Embryonic facial prominence (tissue), 1 donor: ENCODE results near the gene GFAP.

Experiments
- DNase-seq: peaks from one replicate; pipeline ENCODE4 v3.0.0-alpha.2; 2016; ENCODE audit errors: extremely low spot score

GFAP gene

DNA sequence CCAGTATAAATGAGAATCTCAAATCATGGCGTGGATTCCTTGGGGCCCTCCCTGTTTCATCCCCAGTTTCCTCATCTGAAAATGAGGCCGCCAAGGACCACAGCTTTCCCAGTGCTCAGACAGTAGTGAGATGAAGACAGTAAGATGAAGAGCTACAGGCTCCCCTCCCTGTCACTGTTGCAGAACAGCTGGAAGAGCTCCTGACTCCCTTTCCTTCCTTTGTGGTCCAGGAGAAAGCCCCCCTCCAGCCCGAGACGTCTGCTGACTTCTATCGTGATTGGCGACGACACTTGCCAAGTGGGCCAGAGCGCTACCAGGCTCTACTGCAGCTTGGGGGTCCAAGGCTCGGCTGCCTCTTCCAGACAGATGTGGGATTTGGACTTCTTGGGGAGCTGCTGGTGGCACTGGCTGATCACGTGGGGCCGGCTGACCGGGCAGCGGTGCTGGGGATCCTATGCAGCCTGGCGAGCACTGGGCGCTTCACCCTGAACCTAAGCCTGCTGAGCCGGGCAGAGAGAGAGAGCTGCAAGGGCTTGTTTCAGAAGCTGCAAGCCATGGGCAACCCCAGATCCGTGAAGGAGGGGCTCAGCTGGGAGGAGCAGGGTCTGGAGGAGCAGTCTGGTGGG is 13.1 kb downstream of the GFAP start:
- no peak for DNase-seq

DNA sequence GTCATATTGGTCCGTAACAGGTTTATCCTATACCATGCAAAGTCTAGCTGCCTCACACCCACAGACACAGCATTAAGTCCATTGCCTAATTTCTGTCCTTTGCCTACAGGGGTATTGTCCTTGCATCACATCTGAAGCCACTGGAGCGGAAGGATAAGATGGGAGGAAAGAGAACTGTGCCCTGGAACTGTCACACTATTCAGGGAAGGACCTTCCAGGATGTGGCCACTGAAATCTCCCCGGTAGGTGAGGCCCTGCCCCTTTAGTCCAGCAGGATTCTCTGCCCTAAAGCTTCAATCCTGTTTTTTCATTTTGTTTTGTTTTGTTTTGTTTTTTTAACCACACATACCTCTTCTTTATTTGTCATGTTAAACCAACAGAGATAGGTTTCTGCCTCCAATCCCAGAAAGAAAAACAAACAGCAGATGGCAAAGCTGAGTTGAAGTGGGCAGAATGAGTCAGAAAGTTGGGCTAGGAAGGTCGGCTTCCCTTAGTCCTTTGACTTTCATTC is 13.8 kb downstream of the GFAP start:
- DNase-seq: no peak

DNA sequence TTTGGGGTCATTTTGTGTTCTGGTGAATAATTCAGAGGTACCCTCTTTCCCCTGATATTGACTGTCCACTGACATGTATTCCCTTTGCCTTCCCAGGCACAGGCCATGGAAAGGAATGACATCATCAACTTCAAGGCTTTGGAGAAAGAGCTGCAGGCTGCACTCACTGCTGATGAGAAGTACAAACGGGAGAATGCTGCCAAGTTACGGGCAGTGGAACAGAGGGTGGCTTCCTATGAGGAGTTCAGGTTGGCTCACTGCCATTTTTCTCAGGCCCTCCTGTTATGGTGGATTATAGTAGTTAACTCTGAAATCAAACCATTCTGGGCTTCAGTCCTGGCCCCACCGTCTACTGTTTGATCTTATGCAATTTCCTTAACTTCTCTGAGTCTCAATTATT is 14.4 kb downstream of the GFAP start:
- DNase-seq: no peak

DNA sequence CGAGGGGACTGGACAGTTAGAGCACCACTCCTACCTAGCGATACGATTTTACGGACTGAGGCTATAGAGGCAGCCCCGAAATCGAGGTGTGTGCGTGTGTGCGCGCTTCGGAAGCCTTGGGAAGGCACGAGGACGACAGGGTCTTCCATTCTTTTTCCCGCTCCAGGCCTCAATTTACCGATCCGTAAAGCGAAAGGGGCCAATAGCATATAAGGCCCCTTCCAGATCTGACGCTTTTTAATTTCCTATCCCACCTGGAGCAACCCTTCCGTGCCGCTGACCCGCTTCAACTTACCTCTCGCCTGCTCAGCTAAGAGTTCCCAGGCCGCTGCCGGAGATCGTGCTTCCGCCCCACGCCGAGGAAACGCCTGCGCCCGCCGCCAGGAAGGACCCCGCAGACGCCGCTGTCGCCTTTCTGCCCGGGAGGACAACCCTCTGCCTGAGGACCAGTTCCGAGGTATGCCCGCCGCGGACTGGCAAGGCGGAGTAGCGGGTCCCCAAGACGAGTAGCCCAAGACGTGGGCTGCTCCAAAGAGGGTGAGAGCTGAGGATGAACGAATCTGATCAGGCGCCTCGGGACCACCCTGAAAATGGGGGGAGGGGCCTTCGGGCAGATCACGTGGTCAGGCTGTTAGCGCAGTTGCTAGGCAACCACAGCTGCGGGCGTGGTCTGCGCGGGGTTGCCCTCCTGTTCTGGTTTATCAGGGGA is 16.1 kb downstream of the GFAP start, which contains the start of gene EFTUD2:
TSS of gene EFTUD2 (minus strand) at position 372 of the 709 bp plus-strand sequence. CDS start 4,924 bp downstream, outside the sequence.
- DNase-seq: peak; percentile 90

DNA sequence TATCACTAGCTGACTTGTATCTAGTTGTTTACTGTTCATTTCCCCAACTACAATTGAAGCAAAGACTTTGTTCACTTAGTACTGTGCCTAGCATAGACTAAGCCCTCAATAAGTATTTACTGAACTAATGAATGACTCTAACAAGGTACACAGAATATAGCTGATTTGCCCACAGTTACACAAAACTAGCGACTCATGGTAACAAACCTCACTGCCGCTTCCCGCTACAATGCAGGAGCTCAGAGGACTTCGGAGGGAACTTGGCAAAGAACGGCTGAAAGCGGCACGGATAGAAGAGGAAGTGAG is 16.6 kb downstream of the GFAP start:
- DNase-seq: peak; percentile 14

DNA sequence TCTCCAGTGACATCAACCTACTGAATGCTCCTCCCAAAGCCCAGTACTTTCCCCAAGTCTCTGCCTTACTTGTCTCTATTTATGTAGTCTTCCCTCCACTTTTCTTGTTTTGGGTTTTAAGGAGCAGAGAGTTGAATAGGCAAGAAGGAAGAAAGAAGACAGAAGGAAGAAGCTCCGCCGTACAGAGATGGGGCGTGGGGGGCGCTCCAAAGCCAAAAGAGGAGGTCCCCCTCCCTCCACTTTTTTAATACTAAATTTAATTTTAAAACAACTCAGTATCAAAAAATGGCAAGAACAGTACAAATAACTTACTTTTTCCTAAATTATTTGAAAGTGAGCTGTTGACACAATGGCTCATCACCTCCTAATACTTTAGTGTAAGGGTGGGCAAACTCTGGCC is 20.7 kb downstream of the GFAP start:
- no peak for DNase-seq

DNA sequence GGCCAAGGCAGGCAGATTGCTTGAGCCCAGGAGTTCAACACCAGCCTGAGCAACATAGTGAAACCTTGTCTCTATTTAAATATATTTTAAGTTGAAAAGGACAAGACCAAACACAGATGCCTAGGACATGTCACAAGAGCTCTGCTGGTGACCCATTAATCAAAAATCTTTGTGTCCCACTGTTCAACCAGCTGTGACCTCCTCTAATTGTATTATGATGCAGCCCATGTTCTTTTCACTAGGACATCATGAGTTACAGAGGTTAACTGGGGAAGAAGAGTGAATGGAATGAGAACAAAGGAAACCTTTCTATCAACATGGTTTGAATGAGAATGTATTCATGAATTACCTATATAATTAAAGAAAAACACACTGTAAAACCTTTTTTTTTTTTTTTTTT is 23.1 kb downstream of the GFAP start:
- DNase-seq: no peak

DNA sequence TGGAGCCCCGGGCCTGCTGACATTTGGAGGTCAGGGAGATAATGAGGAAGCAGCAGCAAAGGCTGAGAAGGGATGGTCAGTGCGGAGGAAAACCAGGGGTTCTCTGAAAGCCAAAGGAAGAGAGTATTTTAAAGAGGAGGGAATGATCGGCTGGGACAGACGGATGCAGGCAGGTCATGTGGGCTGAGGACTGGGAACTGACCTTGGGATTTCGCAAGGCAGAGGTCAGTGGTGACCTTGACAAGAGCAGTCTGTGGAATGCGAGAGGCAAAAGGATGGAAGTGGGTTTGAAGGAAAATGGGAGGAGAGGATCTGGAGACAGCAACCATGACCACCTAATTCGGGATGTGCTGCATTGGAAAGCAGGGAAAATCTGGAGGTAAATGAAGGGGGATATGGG is 26.3 kb downstream of the GFAP start:
- DNase-seq: no peak

DNA sequence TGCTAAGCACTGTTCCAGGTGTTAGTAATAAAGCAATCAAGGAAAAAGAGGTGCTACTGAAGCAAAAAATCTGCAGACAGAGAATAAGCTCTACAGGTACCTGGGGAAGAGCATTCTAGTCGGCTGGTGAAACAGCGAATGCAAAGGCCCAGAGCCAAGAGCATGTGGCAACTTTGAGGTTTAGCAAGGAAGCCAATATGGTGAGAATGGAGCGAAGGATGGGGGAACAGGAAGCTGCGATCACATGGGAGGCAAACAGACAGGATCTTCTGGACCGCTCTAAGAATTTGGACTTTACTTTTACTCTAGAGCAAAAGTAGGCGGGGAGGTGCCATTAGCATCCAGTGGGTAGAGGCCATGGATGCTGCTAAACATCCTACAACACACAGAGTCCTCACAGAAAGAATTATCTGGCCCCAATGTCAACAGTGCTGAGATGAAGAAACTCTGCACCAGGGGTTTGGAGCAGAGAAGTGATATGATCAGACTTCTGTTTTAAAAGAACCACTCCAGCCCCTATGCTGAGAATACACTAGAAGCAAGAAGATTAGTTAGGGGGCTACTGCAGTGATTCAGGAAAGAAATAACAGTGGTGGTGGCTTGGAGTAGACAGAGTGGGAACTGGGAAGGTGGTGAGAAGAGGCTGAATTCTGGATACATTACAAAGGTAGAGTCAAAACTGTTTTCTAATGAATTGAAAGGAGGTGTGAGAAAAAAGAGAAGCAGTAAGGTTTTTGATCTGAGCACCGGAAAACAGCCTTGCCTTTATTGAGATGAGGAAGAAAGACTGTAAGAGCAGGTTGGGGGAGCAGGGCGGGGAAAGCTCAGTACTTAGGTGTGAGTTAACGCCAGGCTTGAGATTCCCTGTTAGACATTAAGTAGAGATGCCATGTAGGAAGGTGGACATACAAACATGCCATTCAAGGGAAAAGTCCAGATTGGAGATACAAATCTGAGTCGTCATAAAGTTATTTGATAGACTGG is 27.0 kb downstream of the GFAP start:
- no peak for DNase-seq

DNA sequence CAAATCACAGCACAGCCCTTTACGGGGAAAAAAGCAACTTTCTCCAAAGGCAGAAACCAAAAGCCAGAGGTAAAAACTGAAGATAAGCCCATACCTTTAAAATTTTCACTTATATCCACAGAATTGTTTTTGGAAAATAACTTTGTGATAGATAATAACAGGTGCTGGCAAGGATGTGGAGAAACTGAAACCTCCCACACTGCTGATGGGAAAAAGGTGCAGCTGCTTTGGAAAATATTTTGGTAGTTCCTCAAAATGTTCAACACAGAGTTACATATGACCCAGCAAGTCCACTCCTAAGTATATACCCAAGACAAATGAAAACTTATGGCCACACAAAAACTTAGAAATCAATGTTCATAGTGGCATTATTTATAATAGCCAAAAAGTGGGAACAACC is 28.3 kb downstream of the GFAP start:
- no peak for DNase-seq

DNA sequence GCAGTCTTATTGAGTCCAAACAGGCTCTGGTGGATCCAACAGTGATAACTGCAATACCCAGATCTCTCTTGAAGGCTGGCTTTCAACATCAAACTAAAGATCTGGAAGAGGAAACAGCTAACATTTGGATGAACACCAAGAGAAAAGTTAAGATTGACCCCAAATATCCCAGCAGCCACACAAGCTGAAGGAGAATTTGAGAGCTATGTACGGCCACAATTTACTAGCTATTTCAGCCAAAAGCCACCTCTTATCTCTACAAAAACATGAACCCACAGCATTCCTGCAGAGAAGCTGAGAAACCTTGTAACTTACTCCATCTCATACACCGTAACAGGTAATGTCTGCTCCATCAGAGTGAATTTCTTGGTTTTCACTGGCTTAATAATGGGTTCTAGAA is 30.4 kb downstream of the GFAP start:
- no peak for DNase-seq

DNA sequence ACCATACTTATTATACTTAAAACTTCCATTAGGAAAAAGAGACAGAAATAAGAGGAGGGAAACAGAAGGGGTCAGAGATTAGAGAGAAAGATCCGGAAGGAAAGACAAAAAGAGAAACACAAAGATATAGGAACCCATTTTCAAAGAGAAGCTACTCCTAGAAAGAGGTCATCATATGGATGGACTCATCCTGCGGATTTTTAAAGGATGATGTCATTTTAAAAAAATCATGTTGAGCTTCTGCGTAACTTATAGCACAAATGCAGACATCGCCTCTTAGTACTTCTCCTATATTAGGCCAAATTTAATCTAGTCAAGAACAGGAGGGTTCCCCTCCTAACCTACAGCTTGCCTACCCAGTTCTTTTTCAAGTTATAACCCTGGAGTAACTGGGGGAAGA is 34.2 kb downstream of the GFAP start:
- DNase-seq: no peak

DNA sequence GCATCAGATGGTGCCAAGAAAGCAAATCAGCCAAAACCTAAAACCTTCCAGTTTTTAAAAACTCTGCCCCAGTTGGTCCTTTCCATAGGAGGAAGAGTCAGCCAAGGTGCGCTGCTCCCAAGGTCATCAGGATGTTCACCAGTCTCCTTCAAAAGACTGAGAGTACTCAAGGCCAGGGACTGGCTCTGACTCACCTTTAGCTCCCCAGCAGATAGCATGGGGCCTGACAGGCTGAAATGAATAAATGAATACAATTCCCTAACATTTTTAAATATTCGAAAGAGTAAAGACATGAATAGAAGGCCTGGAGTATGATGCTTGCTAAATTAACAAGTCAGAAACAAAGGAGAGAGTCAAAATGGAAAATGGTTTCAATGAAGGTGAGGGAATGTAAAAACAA is 35.2 kb downstream of the GFAP start:
- no peak for DNase-seq

DNA sequence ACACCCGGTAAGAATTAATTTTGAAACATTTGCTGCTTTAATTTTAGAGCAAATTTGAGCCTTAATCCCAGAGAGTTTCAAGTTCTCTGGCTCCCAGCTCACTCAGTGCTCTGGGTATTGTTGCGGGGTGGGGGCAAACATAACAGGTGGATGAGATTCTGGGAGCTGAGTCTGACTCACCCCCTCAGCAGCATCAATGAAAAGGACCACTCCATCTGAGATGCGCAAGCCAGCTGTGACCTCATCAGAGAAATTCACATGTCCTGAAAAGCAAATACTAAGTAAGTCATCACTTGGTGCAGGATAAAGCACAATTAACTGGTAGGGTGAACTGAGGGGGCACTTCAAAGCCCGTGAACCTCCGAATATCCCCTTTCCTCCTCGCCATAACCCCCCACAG is 35.9 kb downstream of the GFAP start:
- DNase-seq: no peak

DNA sequence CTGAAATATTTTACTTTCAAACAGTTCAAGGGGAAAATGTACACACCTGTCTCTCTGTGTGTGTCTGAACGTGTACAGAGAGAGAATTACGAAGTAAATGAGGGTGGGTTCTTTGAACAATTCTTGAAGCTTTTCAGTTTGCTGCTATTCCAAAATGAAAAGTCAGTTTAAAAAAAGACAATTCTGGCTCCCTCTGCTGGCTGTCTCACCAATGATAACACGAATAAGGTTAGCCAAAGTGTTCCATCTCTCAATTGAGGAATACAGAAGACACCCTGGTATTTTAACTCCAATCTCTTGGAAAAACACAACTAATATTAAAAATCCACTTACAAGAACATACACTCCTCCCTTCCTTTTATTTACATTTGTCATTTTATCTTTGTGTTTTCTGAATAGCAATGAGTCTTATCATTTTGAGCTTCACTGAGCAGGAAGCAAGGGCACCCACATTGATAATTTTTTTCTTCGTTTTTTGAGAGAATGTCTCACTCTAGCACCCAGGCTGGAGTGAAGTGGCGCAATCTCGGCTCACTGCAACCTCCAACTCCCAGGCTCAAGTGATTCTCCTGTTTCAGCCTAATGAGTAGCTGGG is 36.6 kb downstream of the GFAP start:
- DNase-seq: no peak

DNA sequence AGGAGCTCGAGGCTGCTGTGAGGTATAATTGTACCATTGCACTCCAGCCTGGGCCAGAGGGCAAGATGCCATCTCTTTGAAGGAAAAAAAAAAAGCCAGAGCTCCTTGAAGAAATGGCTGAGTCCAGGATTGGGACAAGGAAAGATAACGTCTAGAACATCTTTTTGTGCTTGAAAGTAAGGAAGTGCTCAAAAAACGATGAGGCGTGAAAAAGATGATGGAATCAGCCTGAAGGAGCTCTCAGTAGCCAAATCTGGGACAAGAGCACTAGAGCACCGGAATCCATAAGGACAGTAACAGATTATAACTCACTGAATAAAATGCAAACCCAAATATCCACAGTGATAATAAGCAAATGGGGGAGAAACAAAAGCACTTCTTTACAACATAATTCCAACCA is 38.2 kb downstream of the GFAP start:
- DNase-seq: no peak

DNA sequence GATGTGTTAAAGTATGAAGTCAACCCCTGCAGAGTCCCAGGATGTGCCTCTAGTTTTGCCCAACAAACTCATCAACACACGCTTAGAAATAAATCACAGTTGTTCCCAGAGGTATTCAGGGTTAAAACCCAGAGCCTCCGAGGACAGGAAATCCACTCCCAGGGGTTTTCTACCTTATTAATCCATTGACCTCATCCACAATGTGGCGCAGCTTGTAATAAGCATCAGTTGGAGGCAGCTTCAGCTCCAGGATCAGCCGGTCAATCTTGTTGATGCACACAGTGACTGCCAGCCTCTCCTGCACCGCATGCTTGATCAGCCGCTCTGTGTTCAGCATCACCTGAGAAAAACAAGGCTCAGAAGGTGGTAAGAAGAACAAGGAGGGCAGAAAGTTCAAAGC is 39.5 kb downstream of the GFAP start:
- DNase-seq: no peak

DNA sequence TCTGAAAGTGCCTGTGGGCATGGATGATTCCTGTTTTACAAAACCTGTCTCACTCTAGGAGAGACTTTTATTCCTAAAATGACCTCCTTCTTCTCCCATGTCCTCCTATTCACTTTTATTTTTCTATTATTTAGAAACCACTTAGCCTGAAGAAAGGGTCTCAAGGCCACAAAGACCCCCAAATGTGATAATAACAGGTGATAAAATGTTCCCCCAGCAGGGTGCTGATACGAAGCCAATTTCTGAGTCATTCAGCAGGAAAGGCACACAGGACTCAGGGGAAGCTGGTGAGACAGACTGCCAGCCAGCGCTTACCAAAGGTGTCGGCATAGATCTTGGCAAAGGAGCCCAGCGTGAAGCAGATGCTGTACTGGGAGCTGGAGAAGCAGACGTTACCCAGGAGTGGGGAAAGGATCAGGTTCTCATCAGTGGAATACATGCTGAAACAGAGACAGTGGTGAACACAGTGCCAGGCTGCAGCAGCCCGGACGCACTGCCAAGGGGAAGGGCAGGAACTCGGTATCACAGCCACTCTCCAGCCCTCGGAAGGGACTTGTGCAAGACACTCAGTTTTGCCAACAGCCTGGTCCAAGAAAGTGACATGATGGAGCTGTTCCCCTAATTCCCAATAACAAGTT is 43.0 kb downstream of the GFAP start:
- DNase-seq: no peak

DNA sequence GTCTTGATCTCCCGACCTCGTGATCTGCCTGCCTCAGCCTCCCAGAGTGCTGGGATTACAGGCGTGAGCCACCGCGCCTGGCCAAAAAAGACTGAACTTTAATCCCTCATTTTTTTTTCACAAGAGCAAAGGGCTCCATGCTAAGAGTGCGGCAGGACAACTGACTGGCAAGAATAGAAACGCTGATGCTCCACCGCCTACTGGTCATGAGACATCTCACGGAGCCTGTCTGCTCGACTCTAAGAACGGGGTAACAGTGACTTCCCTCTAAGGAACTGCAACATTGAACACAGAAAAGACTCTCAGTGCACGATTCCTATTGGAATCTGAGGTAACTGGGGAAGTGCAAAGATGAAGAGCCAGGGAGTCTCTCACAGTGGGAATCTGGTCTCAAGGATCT is 43.7 kb downstream of the GFAP start:
- DNase-seq: no peak

DNA sequence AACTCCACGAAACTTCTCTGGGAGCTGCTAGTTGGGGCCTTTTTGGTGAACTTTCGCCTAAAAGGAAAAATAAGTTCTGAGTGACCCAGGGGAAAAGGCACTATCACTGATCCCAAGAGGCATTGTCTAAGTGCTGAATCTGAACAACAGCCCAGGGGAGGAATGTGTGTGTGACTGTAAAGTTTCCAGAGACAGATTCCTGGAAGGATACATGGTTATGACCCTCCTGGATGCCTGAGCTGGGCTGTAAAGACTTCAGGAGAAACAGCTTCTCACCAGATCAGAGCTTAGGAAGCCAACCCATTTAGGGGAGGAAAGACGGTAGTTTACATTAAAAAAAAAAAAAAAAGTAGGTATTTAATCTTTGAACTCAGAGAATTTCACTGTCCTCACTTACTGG is 47.5 kb downstream of the GFAP start:
- DNase-seq: no peak

DNA sequence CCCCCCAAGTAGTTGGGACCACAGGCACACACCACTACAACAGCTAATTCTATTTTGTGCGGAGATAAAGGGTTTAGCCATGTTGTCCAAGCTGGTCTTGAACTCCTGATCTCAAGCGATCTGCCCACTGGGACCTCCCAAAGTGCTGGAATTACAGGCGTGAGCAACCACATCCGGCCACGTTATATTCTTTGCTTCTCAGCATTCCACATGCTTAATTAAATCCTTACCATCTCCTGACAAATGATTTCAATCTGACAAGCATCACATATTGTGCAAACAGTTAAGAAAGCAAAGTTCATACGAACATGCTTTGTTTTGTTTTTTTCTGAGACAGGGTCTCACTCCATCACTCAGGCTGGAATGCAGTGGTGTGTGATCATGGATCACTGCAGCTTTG is 49.4 kb downstream of the GFAP start:
- DNase-seq: no peak

DNA sequence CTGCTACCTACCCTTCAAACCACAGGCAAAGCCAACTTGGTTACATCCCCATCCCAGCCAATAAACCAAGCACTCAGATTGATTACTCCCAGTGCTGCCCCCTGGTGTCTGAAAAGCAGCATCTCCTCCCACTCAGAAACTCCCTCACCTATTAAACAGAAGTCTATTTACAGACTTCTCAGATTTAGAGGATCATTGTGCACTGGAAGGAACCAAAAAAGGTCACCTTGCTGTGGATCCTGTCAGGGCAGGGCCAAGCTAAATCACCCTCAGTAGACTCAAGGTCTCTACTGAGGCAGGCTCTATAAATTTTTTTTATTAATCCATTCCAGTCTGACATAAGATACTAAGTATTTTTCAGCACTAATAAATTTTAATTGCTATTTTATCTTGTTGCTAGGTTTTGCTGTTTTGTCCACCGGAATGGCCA is 50.1 kb downstream of the GFAP start:
- DNase-seq: peak; percentile 69
